Right lobe of liver (tissue), 4 donors: ENCODE measurements around the gene MFSD6.

Experiments used
- CTCF ChIP-seq, 4 donors: fragments of 200-600 bp in 3 of 4; fragments of 450-650 bp in 1 of 4; IDR thresholded peaks; one replicate each; pipeline versions ENCODE4 v1.5.1 to v1.8.0; 2016 to 2022; ENCODE audit warnings: antibody characterized with exemption in 4 of 4, mild to moderate bottlenecking in 2 of 4
- POLR2A ChIP-seq: fragments of 450-650 bp; IDR thresholded peaks from one replicate; pipeline ENCODE4 v1.6.1; 2017; ENCODE audit warnings: antibody characterized with exemption, mild to moderate bottlenecking
- donor health status: DM: no; HTN: no; CAD: no.
- donor health status: DM: no; HTN: no; CAD: no.
- donor health status: DM: no; HTN: yes; CAD: no.

- no peak for TF ChIP-seq POLR2A
- TF ChIP-seq CTCF (IDR thresholded peaks at IDR 0.05) = no peak
Observed at GRCh38 chr2:190507135-190507534, 99.0 kb downstream of the MFSD6 start.
